Peyer's patch (tissue), 4 donors: Measurements from ENCODE around the gene C10orf88.

ENCODE experiments used
- CTCF ChIP-seq, 6 experiments: fragments of 450-650 bp in 4 of 6; fragments of 200-600 bp in 2 of 6; sonication (generic) in 1 of 6; IDR thresholded peaks; one replicate each; pipeline ENCODE4 v1.5.1; 2017 to 2019; ENCODE audit warnings: antibody characterized with exemption in 6 of 6, mild to moderate bottlenecking in 3 of 6, moderate library complexity in 1 of 6
- POLR2A ChIP-seq, 2 donors: fragments of 450-650 bp; IDR thresholded peaks; one replicate each; pipeline ENCODE4 v1.5.1; 2017; ENCODE audit warnings: antibody characterized with exemption in 2 of 2, mild to moderate bottlenecking in 2 of 2, moderate library complexity in 2 of 2

GRCh38 chr10:122939856-122940543 is 14.0 kb downstream of the C10orf88 start:
- TF ChIP-seq POLR2A (IDR thresholded peaks at IDR 0.05) (no peak), CTCF (IDR thresholded peaks at IDR 0.05) (no peak)
